ENCODE data around the gene MPDZ. TPM values are rescaled to one million over a fixed set of nuclear protein-coding genes. Genes with fewer than 3 reads are reported as not detected.

MPDZ gene
- total RNA-seq, 1 donor: 66.6 TPM

DNA sequence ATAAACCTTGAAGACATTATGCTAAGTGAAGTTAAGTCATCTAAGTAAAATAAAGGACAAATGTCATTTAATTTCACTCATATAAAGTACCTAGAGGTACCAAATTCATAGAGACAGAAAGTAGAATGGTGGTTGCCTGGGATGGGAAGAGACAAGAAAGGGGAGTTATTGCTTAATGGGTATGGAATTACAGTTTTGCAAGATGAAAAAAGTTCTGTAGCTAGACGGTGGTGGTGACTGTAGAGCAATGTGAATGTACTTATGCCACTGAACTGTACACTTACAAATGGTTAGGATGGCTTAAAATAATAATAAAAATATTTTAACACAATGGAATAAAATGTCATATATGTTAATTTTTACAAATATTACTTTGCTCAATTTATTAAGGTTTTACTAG is 128.0 kb downstream of the MPDZ start:
- no peaks in the 10 kb centered on the region for H4K20me1 ChIP-seq (ENCODE audit: insufficient read depth, low read length)
- no peaks in the 10 kb centered on the region for H3K4me1 ChIP-seq (ENCODE audit: insufficient read depth, low read length)
- no peak overlapping the region for H3K4me3 ChIP-seq (ENCODE audit: insufficient read depth, low read length)
- no peak overlapping the region for H3K27ac ChIP-seq (ENCODE audit: low read depth, low read length)
- H3K36me3 ChIP-seq (ENCODE audit: insufficient read depth, low read length): peaks cover 9% of the 10 kb centered on the region
- no peak for DNase-seq (ENCODE audit: insufficient read length, low spot score, missing footprints)
- no peaks in the 10 kb centered on the region for H3K9me3 ChIP-seq (ENCODE audit: low read depth, low read length)
- TF ChIP-seq, protein P1, sequence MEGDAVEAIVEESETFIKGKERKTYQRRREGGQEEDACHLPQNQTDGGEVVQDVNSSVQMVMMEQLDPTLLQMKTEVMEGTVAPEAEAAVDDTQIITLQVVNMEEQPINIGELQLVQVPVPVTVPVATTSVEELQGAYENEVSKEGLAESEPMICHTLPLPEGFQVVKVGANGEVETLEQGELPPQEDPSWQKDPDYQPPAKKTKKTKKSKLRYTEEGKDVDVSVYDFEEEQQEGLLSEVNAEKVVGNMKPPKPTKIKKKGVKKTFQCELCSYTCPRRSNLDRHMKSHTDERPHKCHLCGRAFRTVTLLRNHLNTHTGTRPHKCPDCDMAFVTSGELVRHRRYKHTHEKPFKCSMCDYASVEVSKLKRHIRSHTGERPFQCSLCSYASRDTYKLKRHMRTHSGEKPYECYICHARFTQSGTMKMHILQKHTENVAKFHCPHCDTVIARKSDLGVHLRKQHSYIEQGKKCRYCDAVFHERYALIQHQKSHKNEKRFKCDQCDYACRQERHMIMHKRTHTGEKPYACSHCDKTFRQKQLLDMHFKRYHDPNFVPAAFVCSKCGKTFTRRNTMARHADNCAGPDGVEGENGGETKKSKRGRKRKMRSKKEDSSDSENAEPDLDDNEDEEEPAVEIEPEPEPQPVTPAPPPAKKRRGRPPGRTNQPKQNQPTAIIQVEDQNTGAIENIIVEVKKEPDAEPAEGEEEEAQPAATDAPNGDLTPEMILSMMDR (IDR thresholded peaks at IDR 0.05; ENCODE audit: extremely low read depth, low read depth, low read length): no peak
- no peak overlapping the region for H3K4me2 ChIP-seq (ENCODE audit: insufficient read depth, low read length)
- no peak overlapping the region for H2AFZ ChIP-seq (ENCODE audit: low read length)
- H3K27me3 ChIP-seq (ENCODE audit: insufficient read depth, low read length): no peaks in the 10 kb centered on the region
- no peaks in the 10 kb centered on the region for H3K79me2 ChIP-seq (ENCODE audit: insufficient read depth, low read length)

DNA sequence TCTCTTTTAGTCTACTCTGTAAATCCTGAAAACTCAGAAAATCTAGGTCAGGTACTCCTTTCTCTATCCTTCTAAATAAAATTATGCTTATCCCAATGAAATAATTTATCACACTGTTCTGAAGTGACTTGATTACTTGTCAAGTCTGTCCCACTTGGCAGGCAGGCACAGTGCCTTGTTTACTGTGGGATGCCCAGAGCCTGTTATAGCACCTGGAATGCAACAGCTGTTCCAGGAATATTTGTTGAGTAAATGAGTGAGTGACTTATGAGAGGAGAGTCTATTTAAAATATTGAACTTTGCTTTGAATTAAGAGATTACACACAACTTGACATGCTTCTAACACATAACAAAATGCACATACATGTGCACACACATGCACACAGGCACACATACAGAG is 130.0 kb downstream of the MPDZ start:
- no peak overlapping the region for H3K4me2 ChIP-seq (ENCODE audit: insufficient read depth, low read length)
- no peaks in the 10 kb centered on the region for H3K4me1 ChIP-seq (ENCODE audit: insufficient read depth, low read length)
- no peaks in the 10 kb centered on the region for H4K20me1 ChIP-seq (ENCODE audit: insufficient read depth, low read length)
- H3K27ac ChIP-seq (ENCODE audit: low read depth, low read length): no peak overlapping the region
- H3K36me3 ChIP-seq (ENCODE audit: insufficient read depth, low read length): peaks cover 7% of the 10 kb centered on the region
- no peak for DNase-seq (ENCODE audit: insufficient read length, low spot score, missing footprints)
- no peak overlapping the region for H2AFZ ChIP-seq (ENCODE audit: low read length)
- H3K4me3 ChIP-seq (ENCODE audit: insufficient read depth, low read length): no peak overlapping the region
- no peaks in the 10 kb centered on the region for H3K9me3 ChIP-seq (ENCODE audit: low read depth, low read length)
- H3K79me2 ChIP-seq (ENCODE audit: insufficient read depth, low read length): no peaks in the 10 kb centered on the region
- TF ChIP-seq, protein P1 (IDR thresholded peaks at IDR 0.05; ENCODE audit: extremely low read depth, low read depth, low read length): no peak
- H3K27me3 ChIP-seq (ENCODE audit: insufficient read depth, low read length): no peaks in the 10 kb centered on the region

GRCh38 chr9:13146840-13147239 is 132.7 kb downstream of the MPDZ start:
- Histone ChIP-seq H3K27ac (ENCODE audit: low read depth, low read length) (no peak overlapping the region), H3K79me2 (ENCODE audit: insufficient read depth, low read length) (no peaks in the 10 kb centered on the region), H3K4me1 (ENCODE audit: insufficient read depth, low read length) (no peaks in the 10 kb centered on the region), H3K4me2 (ENCODE audit: insufficient read depth, low read length) (no peak overlapping the region), H4K20me1 (ENCODE audit: insufficient read depth, low read length) (no peaks in the 10 kb centered on the region), H2AFZ (ENCODE audit: low read length) (no peak overlapping the region), H3K4me3 (ENCODE audit: insufficient read depth, low read length) (no peak overlapping the region), H3K36me3 (ENCODE audit: insufficient read depth, low read length) (peaks cover 7% of the 10 kb centered on the region), H3K9me3 (ENCODE audit: low read depth, low read length) (no peaks in the 10 kb centered on the region), H3K27me3 (ENCODE audit: insufficient read depth, low read length) (no peaks in the 10 kb centered on the region)
- TF ChIP-seq, protein P1 (IDR thresholded peaks at IDR 0.05; ENCODE audit: extremely low read depth, low read depth, low read length): no peak
- DNase-seq (ENCODE audit: insufficient read length, low spot score, missing footprints): no peak

GRCh38 chr9:13145340-13145739 is 134.2 kb downstream of the MPDZ start:
- Histone ChIP-seq H3K4me3 (ENCODE audit: insufficient read depth, low read length) (no peak overlapping the region), H3K4me1 (ENCODE audit: insufficient read depth, low read length) (peaks cover 14% of the 10 kb centered on the region), H2AFZ (ENCODE audit: low read length) (no peak overlapping the region), H4K20me1 (ENCODE audit: insufficient read depth, low read length) (no peaks in the 10 kb centered on the region), H3K79me2 (ENCODE audit: insufficient read depth, low read length) (no peaks in the 10 kb centered on the region), H3K27me3 (ENCODE audit: insufficient read depth, low read length) (no peaks in the 10 kb centered on the region), H3K4me2 (ENCODE audit: insufficient read depth, low read length) (no peak overlapping the region), H3K36me3 (ENCODE audit: insufficient read depth, low read length) (peaks cover 7% of the 10 kb centered on the region), H3K27ac (ENCODE audit: low read depth, low read length) (no peak overlapping the region), H3K9me3 (ENCODE audit: low read depth, low read length) (no peaks in the 10 kb centered on the region)
- TF ChIP-seq, protein P1 (IDR thresholded peaks at IDR 0.05; ENCODE audit: extremely low read depth, low read depth, low read length): no peak
- DNase-seq (ENCODE audit: insufficient read length, low spot score, missing footprints): no peak
